ENCODE data around the gene GPR42.
A peak's percentile ranks its signal among the peaks of the same experiment; 100 is the strongest.
"Not testable (repeated sequence)": the region's sequence is repeated elsewhere in the genome, so short reads cannot be mapped to it uniquely, and the experiment has no call there.

The GPR42 gene

GRCh38 chr19:35347171-35347929 is 23.5 kb upstream of the GPR42 start, which contains the start of gene FFAR1:
FFAR1 (plus strand) TSS chr19:35347902; CDS start chr19:35351552, 3,650 bp downstream.
- no peak for DNase-seq (ENCODE audit: low spot score)

- no peak for DNase-seq (ENCODE audit: low spot score)
Observed at GRCh38 chr19:35347930-35348298, 23.0 kb upstream of the GPR42 start.

- DNase-seq (ENCODE audit: low spot score), result no peak
Observed at GRCh38 chr19:35348911-35349611, 21.8 kb upstream of the GPR42 start.

GRCh38 chr19:35349614-35350521 is 21.0 kb upstream of the GPR42 start:
- DNase-seq (ENCODE audit: low spot score), result no peak

GRCh38 chr19:35350591-35350990 is 20.3 kb upstream of the GPR42 start:
- no peak for DNase-seq (ENCODE audit: low spot score)

- no peak for DNase-seq (ENCODE audit: low spot score)
Observed at GRCh38 chr19:35351411-35352176, 19.3 kb upstream of the GPR42 start.

- no peak for DNase-seq (ENCODE audit: low spot score)
Observed at GRCh38 chr19:35352177-35352447, 18.8 kb upstream of the GPR42 start.

GRCh38 chr19:35352448-35353304 is 18.2 kb upstream of the GPR42 start:
- DNase-seq (ENCODE audit: low spot score), result peak; percentile 66

GRCh38 chr19:35353635-35354034 is 17.2 kb upstream of the GPR42 start:
- no peak for DNase-seq (ENCODE audit: low spot score)

GRCh38 chr19:35354898-35355297 is 16.0 kb upstream of the GPR42 start:
- DNase-seq (ENCODE audit: low spot score), result no peak

- no peak for DNase-seq (ENCODE audit: low spot score)
Observed at GRCh38 chr19:35355791-35356460, 14.9 kb upstream of the GPR42 start.

GRCh38 chr19:35357867-35358573 is 12.8 kb upstream of the GPR42 start, which contains the start of gene FFAR3:
FFAR3 (plus strand) TSS chr19:35358460; CDS start chr19:35358891, 431 bp downstream.
- no peak for DNase-seq (ENCODE audit: low spot score)

GRCh38 chr19:35358834-35359233 is 12.0 kb upstream of the GPR42 start:
- DNase-seq (ENCODE audit: low spot score), result not testable (repeated sequence)

GRCh38 chr19:35359395-35359794 is 11.5 kb upstream of the GPR42 start:
- not testable (repeated sequence) for DNase-seq (ENCODE audit: low spot score)

GRCh38 chr19:35360081-35360480 is 10.8 kb upstream of the GPR42 start:
- DNase-seq (ENCODE audit: low spot score), result not testable (repeated sequence)

- DNase-seq (ENCODE audit: low spot score), result no peak
Observed at GRCh38 chr19:35360880-35361420, 9.9 kb upstream of the GPR42 start.

GRCh38 chr19:35362261-35363000 is 8.4 kb upstream of the GPR42 start:
- no peak for DNase-seq (ENCODE audit: low spot score)

GRCh38 chr19:35363001-35363590 is 7.8 kb upstream of the GPR42 start:
- no peak for DNase-seq (ENCODE audit: low spot score)
